Coronary artery (tissue), 2 donors: ENCODE data around the gene UGT1A3.
"Not testable (repeated sequence)": the region's sequence is repeated elsewhere in the genome, so short reads cannot be mapped to it uniquely, and the experiment has no call there.

ENCODE experiments used
- DNase-seq: peaks from one replicate; pipeline ENCODE4 v3.0.0-alpha.2; 2017; ENCODE audit warnings: low spot score
- H3K27ac ChIP-seq, 2 donors: fragments of 200-600 bp; sonication (generic); one replicate each; pipeline ENCODE4 v1.5.1; 2016 to 2019
- H3K4me3 ChIP-seq: fragments of 200-600 bp; sonication (generic); 2 replicates; pipeline ENCODE4 v1.5.1; 2016; ENCODE audit warnings: mild to moderate bottlenecking, moderate library complexity
- CTCF ChIP-seq: fragments of 200-600 bp; sonication (generic); IDR thresholded peaks from one replicate; pipeline ENCODE4 v1.5.1; 2019; ENCODE audit warnings: antibody characterized with exemption

The UGT1A3 gene

GRCh38 chr2:233747283-233747544 is 18.4 kb downstream of the UGT1A3 start:
- TF ChIP-seq CTCF, result no peak
- no peak for DNase-seq
- H3K4me3 ChIP-seq, result no peak overlapping the region

DNA sequence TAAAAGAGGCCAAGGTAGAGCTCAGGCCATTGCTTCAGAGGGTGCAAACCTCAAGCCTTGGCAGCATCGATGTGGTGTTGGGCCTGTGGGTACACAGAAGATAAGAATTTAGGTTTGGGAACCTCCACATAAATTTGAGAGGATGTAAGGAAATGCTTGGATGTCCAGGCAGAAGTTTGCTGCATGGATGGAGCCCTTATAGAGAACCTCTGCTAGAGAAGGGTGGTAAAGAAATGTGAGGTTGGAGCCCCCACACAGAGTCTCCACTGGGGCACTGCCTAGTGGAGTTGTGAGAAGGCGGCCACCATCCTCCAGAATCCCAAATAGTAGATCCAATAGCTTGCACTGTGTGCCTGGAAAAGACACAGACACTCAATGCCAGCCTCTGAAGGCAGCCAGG is 21.8 kb downstream of the UGT1A3 start:
- not testable (repeated sequence) for H3K4me3 ChIP-seq, H3K27ac ChIP-seq, DNase-seq

More at GRCh38 chr2:233747283-233747544, 18.4 kb downstream of the UGT1A3 start:
- H3K27ac ChIP-seq, result no peak overlapping the region

DNA sequence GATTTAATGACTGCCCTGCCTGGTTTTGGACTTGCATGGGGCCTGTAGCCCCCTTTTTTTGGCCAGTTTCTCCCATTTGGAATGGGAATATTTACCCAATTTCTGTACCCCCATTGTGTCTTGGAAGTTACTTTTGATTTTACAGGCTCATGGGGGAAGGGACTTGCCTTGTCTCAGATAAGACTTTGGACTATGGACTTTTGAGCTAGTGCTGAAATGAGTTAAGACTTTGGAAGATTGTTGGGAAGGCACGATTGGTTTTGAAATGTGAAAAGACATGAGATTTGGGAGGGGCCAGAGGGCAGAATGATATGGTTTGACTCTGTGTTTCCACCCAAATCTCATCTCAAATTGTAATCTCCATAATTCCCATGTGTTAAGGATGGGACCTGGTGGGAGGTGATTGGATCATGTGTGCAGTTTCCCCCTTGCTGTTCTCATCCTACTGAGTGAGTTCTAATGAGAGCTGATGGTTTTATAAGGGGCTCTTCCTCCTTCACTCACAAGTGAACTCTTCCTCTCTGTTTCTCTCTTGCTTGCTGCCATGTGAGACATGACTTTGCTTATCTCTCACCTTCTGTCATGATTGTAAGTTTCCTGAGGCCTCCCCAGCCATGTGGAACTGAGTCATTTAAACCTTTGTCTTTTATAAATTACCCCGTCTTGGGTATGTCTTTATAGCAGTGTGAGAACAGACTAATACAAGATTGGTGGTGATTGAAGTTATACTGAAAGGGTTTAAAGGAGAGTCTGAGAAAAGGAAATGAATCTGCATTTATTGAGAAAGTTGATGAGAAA is 22.6 kb downstream of the UGT1A3 start:
- DNase-seq, H3K4me3 ChIP-seq, H3K27ac ChIP-seq: not testable (repeated sequence)

GRCh38 chr2:233754872-233755611 is 26.2 kb downstream of the UGT1A3 start:
- DNase-seq, result no peak
- no peak for TF ChIP-seq CTCF
- H3K27ac ChIP-seq, result no peak overlapping the region
- H3K4me3 ChIP-seq, result no peak overlapping the region

- TF ChIP-seq CTCF, result no peak
- DNase-seq, result no peak
- no peak overlapping the region for H3K4me3 ChIP-seq
- H3K27ac ChIP-seq, result no peak overlapping the region
Observed at GRCh38 chr2:233756429-233757081, 27.7 kb downstream of the UGT1A3 start.

- H3K4me3 ChIP-seq, result no peak overlapping the region
- no peak for DNase-seq
- H3K27ac ChIP-seq, result no peak overlapping the region
- TF ChIP-seq CTCF, result no peak
Observed at GRCh38 chr2:233758141-233758540, 29.3 kb downstream of the UGT1A3 start.

- Histone ChIP-seq H3K4me3 (no peak overlapping the region), H3K27ac (no peak overlapping the region)
- no peak for TF ChIP-seq CTCF
- DNase-seq, result no peak
Observed at GRCh38 chr2:233758849-233759248, 30.0 kb downstream of the UGT1A3 start.

DNA sequence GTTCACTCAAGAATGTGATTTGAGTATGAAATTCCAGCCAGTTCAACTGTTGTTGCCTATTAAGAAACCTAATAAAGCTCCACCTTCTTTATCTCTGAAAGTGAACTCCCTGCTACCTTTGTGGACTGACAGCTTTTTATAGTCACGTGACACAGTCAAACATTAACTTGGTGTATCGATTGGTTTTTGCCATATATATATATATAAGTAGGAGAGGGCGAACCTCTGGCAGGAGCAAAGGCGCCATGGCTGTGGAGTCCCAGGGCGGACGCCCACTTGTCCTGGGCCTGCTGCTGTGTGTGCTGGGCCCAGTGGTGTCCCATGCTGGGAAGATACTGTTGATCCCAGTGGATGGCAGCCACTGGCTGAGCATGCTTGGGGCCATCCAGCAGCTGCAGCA is 31.2 kb downstream of the UGT1A3 start, which contains the start of gene UGT1A1:
TSS of gene UGT1A1 (plus strand) at position 228 of the 400 bp plus-strand sequence. CDS start at position 246, 18 bp downstream.
- no peak for DNase-seq
- TF ChIP-seq CTCF, result no peak
- Histone ChIP-seq H3K27ac (no peak within 1 kb of the TSS), H3K4me3 (no peak within 1 kb of the TSS)
